Prostate gland (tissue), 2 donors: ENCODE data around the gene IL24. TPM values are rescaled to one million over a fixed set of nuclear protein-coding genes. Genes with fewer than 3 reads are reported as not detected.
A peak's percentile ranks its signal among the peaks of the same experiment; 100 is the strongest.

Experiments used
- DNase-seq: peaks from one replicate; pipeline ENCODE4 v3.0.0-alpha.2; 2019; ENCODE audit warnings: low spot score
- H3K27ac ChIP-seq, 2 donors: fragments of 200-600 bp; sonication (generic); 2 replicates each; pipeline ENCODE4 v1.5.1; 2017 to 2019
- H3K27me3 ChIP-seq: fragments of 200-600 bp; sonication (generic); replicated peaks from 2 replicates; pipeline ENCODE4 v1.5.1; 2019; ENCODE audit not compliant: insufficient read depth
- H3K36me3 ChIP-seq, 2 donors: fragments of 200-600 bp; sonication (generic); 1 replicate in 1 of 2; 2 replicates in 1 of 2; pipeline versions ENCODE4 v1.5.1 to v1.8.1; 2017 to 2019
- H3K4me1 ChIP-seq: fragments of 200-600 bp; sonication (generic); replicated peaks from 2 replicates; pipeline ENCODE4 v1.5.1; 2019
- H3K4me3 ChIP-seq, 2 donors: fragments of 200-600 bp; sonication (generic); 2 replicates each; pipeline ENCODE4 v1.5.1; 2017 to 2019
- H3K9me3 ChIP-seq: fragments of 200-600 bp; sonication (generic); 2 replicates; pipeline ENCODE4 v1.5.1; 2017
- CTCF ChIP-seq, 4 experiments: fragments of 200-600 bp in 2 of 4; fragments of 450-650 bp in 2 of 4; sonication (generic) in 2 of 4; IDR thresholded peaks; 1 replicate in 3 of 4; 2 replicates in 1 of 4; pipeline ENCODE4 v1.5.1; 2016 to 2019; ENCODE audit warnings: antibody characterized with exemption in 4 of 4, mild to moderate bottlenecking in 2 of 4, moderate library complexity in 2 of 4
- POLR2A ChIP-seq: fragments of 450-650 bp; IDR thresholded peaks from one replicate; pipeline ENCODE4 v1.6.1; 2016; ENCODE audit warnings: antibody characterized with exemption, mild to moderate bottlenecking
- POLR2AphosphoS5 ChIP-seq: sonication (generic); formaldehyde crosslinking; IDR thresholded peaks from one replicate; pipeline ENCODE4 v1.6.1; 2017; ENCODE audit warnings: antibody characterized with exemption
- WGBS: methylation state at CpG from one replicate; pipeline ENCODE4 v1.1.5; 2018; 5-methylcytosine and 5-hydroxymethylcytosine counted together
- intact Hi-C: fragments of 100-400 bp; cut with DNase I; formaldehyde crosslinking; loops from one replicate; pipeline ENCODE4 v1.14.2; 2022
- total RNA-seq, 2 donors: library from RNA; depleted of rRNA; stranded (reverse); fragments of >200 nt; gene quantifications; one replicate each; pipeline ENCODE4 v1.1.0, GENCODE V29; 2016

IL24 gene
- total RNA-seq, 2 donors from 2014 or later = not detected

DNA sequence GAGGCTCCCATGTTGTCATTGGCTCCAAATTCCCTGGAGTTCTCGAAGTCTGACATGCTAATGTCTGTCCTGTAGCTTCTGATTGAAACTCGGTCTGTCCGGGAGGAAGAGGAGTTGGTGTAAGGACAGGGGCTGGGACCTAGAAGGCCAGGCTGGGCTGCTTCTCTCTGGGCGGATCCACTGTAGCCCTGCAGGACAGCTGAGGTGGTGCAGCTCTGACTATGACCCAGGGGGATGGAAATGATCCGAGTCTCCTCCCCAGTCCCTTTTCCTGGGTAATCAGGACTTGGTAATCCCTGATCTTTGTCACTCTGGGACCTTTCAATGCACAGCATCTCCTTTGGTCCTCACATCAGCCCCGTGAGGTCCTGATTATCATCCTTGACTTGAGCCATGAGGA, 34.5 kb downstream of the IL24 start:
- H3K27ac ChIP-seq = no peak overlapping the region
- 87% methylated on average over 6 of the region's 6 CpGs for WGBS
- intact Hi-C loops = no loop called here

GRCh38 chr1:206932177-206932576, 34.9 kb downstream of the IL24 start:
- H3K27me3 ChIP-seq = no peaks in the 10 kb centered on the region
- 70% methylated on average over 8 of the region's 8 CpGs for WGBS
- TF ChIP-seq POLR2AphosphoS5 (no peak), CTCF (IDR thresholded peaks at IDR 0.05) (no peak), POLR2A (no peak)
- no peak overlapping the region for H3K27ac ChIP-seq
- intact Hi-C loops = no loop called here
- no peaks in the 10 kb centered on the region for H3K36me3 ChIP-seq
- H3K4me3 ChIP-seq = no peak overlapping the region
- no peaks in the 10 kb centered on the region for H3K4me1 ChIP-seq
- no peak for DNase-seq
- H3K9me3 ChIP-seq = no peaks in the 10 kb centered on the region

More for the DNA sequence above, 34.5 kb downstream of the IL24 start:
- no peaks in the 10 kb centered on the region for H3K36me3 ChIP-seq
- no peaks in the 10 kb centered on the region for H3K4me1 ChIP-seq
- H3K27me3 ChIP-seq = no peaks in the 10 kb centered on the region
- no peaks in the 10 kb centered on the region for H3K9me3 ChIP-seq
- DNase-seq = no peak
- no peak overlapping the region for H3K4me3 ChIP-seq
- TF ChIP-seq POLR2A = no peak
- no peak for TF ChIP-seq CTCF (IDR thresholded peaks at IDR 0.05)
- TF ChIP-seq POLR2AphosphoS5 = no peak

- Histone ChIP-seq H3K36me3 (no peaks in the 10 kb centered on the region), H3K4me3 (no peak overlapping the region), H3K27ac (no peak overlapping the region), H3K27me3 (no peaks in the 10 kb centered on the region), H3K9me3 (no peaks in the 10 kb centered on the region), H3K4me1 (no peaks in the 10 kb centered on the region)
- TF ChIP-seq POLR2AphosphoS5 (no peak), CTCF (IDR thresholded peaks at IDR 0.05) (peak in 2 of 4 experiments; percentile 7 to 31)
- DNase-seq = no peak
- intact Hi-C loops = no loop called here
- WGBS = 78% methylated on average over 6 of the region's 8 CpGs
Measured at GRCh38 chr1:206933333-206933945, 36.2 kb downstream of the IL24 start.

GRCh38 chr1:206935491-206936067, 38.3 kb downstream of the IL24 start:
- Histone ChIP-seq H3K4me3 (no peak overlapping the region), H3K27ac (no peak overlapping the region), H3K9me3 (no peaks in the 10 kb centered on the region), H3K27me3 (no peaks in the 10 kb centered on the region), H3K36me3 (no peaks in the 10 kb centered on the region), H3K4me1 (no peaks in the 10 kb centered on the region)
- intact Hi-C loops = no loop called here
- WGBS = 68% methylated on average over 19 of the region's 19 CpGs
- TF ChIP-seq POLR2AphosphoS5 = no peak
- peak in 3 of 4 experiments; percentile 56 to 79 (median 57) for TF ChIP-seq CTCF (IDR thresholded peaks at IDR 0.05)
- peak; percentile 41 for DNase-seq

GRCh38 chr1:206937425-206937824, 40.2 kb downstream of the IL24 start:
- no peaks in the 10 kb centered on the region for H3K4me1 ChIP-seq
- WGBS = 90% methylated on average over 6 of the region's 6 CpGs
- H3K27ac ChIP-seq = no peak overlapping the region
- H3K4me3 ChIP-seq = no peak overlapping the region
- H3K9me3 ChIP-seq = no peaks in the 10 kb centered on the region
- H3K27me3 ChIP-seq = no peaks in the 10 kb centered on the region
- intact Hi-C loops = no loop called here
- no peak for DNase-seq
- TF ChIP-seq POLR2A (no peak), CTCF (IDR thresholded peaks at IDR 0.05) (no peak), POLR2AphosphoS5 (no peak)
- H3K36me3 ChIP-seq = no peaks in the 10 kb centered on the region
